Panc1 (cell line): Measurements from ENCODE around the gene PRELID2.

ENCODE experiments used
- CTCF ChIP-seq: fragments of 450-650 bp; IDR thresholded peaks from 2 replicates; pipeline ENCODE4 v1.5.1; 2017; ENCODE audit warnings: mild to moderate bottlenecking
- POLR2AphosphoS5 ChIP-seq: IDR thresholded peaks from 2 replicates; pipeline ENCODE4 v1.6.1; 2012; ENCODE audit warnings: mild to moderate bottlenecking, low read depth, low read length, moderate library complexity
- REST ChIP-seq, 2 experiments: IDR thresholded peaks; 2 replicates each; pipeline ENCODE4 v1.6.1; 2011 to 2012; ENCODE audit warnings: low read depth in 2 of 2, control low read depth in 1 of 2, low read length in 1 of 2, mild to moderate bottlenecking in 1 of 2, moderate library complexity in 1 of 2; ENCODE audit not compliant: insufficient read depth in 1 of 2

GRCh38 chr5:145847499-145848497 lies 12.7 kb upstream of the PRELID2 start:
- no peak for TF ChIP-seq CTCF
- no peak for TF ChIP-seq REST (IDR thresholded peaks at IDR 0.05; ENCODE audit: insufficient read depth in 1 of 2, low read depth in 2 of 2, low read length in 1 of 2)
- no peak for TF ChIP-seq POLR2AphosphoS5
